Activated CD8-positive, alpha-beta T cell treated with anti-CD3 and anti-CD28 coated beads for 36 hours (primary cell): ENCODE measurements around the gene RNLS. TPM values are rescaled to one million over a fixed set of nuclear protein-coding genes. Genes with fewer than 3 reads are reported as not detected.

Experiments
- ATAC-seq: fragments of 200-7000 bp; cut with Tn5 transposase; one replicate; pipeline ENCODE4 v1.10.0; 2021; ENCODE audit warnings: mild to moderate bottlenecking, moderate library complexity
- CTCF ChIA-PET: fragments of 350-600 bp; sonication (Branson Sonifier 250); formaldehyde crosslinking; loops from one replicate; lab custom pipeline; 2021; ENCODE audit warnings: antibody characterized with exemption; lab: Charles Lee
- POLR2A ChIA-PET: fragments of 350-600 bp; sonication (Branson Sonifier 250); formaldehyde crosslinking; loops from one replicate; lab custom pipeline; 2021; ENCODE audit warnings: antibody characterized with exemption; lab: Charles Lee
- DNase-seq: peaks from one replicate; pipeline ENCODE4 v3.0.0-alpha.2; 2020
- H3K27ac Mint-ChIP-seq: one replicate; pipeline ENCODE4 v1.8.0; 2021; ENCODE audit warnings: mild to moderate bottlenecking, mixed read lengths
- H3K27me3 Mint-ChIP-seq: one replicate; pipeline ENCODE4 v1.8.0; 2021; ENCODE audit warnings: mixed read lengths
- H3K36me3 Mint-ChIP-seq: one replicate; pipeline ENCODE4 v1.8.0; 2021; ENCODE audit warnings: low read depth, mixed read lengths
- H3K4me1 Mint-ChIP-seq: one replicate; pipeline ENCODE4 v1.8.0; 2021; ENCODE audit warnings: low read depth, mixed read lengths
- H3K4me3 Mint-ChIP-seq: one replicate; pipeline ENCODE4 v1.8.0; 2021; ENCODE audit warnings: mild to moderate bottlenecking, moderate library complexity, mixed read lengths
- H3K9me3 Mint-ChIP-seq: one replicate; pipeline ENCODE4 v1.8.0; 2021; ENCODE audit warnings: mixed read lengths
- CTCF ChIP-seq: fragments of 200-600 bp; IDR thresholded peaks from one replicate; pipeline ENCODE4 v1.8.0; 2022; ENCODE audit warnings: antibody characterized with exemption, mild to moderate bottlenecking
- intact Hi-C: fragments of 100-400 bp; cut with micrococcal nuclease; formaldehyde crosslinking; loops from one replicate; pipeline ENCODE4 v1.10.0; 2022
- total RNA-seq, 2 experiments: library from RNA; stranded (reverse); gene quantifications; one replicate each; pipeline ENCODE4 v1.2.3, GENCODE V29; 2021

RNLS gene
- total RNA-seq, 2 experiments from 2014 or later: 4.5 TPM

- ChIA-PET CTCF (interaction anchor here (1.1 to 1.5 kb wide), 3 partner anchors 65 to 695 kb away, joined by 3 to 5 read pairs (median 4); no protein-coding TSS in a partner anchor), POLR2A (no interaction called here)
- no peak for TF ChIP-seq CTCF
- DNase-seq (no peak), ATAC-seq (no peak)
- Mint-ChIP-seq H3K27ac (no peak overlapping the region), H3K36me3 (no peaks in the 10 kb centered on the region), H3K4me1 (peaks cover 6% of the 10 kb centered on the region), H3K27me3 (no peaks in the 10 kb centered on the region), H3K4me3 (no peak overlapping the region), H3K9me3 (no peaks in the 10 kb centered on the region)
- intact Hi-C loops: loop anchor here (10.0 kb wide), 2 partner anchors 171 to 441 kb away; no protein-coding TSS in a partner anchor
These were observed 27.8 kb downstream of the RNLS start for GRCh38 chr10:88555190-88555908.

- no peaks in the 10 kb centered on the region for H3K36me3 Mint-ChIP-seq
- DNase-seq: peak; percentile 58
- peak; percentile 93 for ATAC-seq
These were observed 29.9 kb downstream of the RNLS start for GRCh38 chr10:88553116-88553752.

GRCh38 chr10:88551246-88551645 is 31.9 kb downstream of the RNLS start:
- intact Hi-C loops: loop anchor here (5.0 to 10.0 kb wide), 3 partner anchors 166 to 699 kb away; no protein-coding TSS in a partner anchor
- Mint-ChIP-seq H3K4me3 (no peak overlapping the region), H3K36me3 (no peaks in the 10 kb centered on the region), H3K9me3 (no peaks in the 10 kb centered on the region), H3K4me1 (peaks cover 4% of the 10 kb centered on the region), H3K27me3 (no peaks in the 10 kb centered on the region), H3K27ac (no peak overlapping the region)
- DNase-seq (no peak), ATAC-seq (no peak)
- TF ChIP-seq CTCF: no peak
- ChIA-PET POLR2A (no interaction called here), CTCF (interaction anchor here (0.8 to 2.5 kb wide), 6 partner anchors 10 to 692 kb away, joined by 3 to 10 read pairs (median 4); no protein-coding TSS in a partner anchor)

More at GRCh38 chr10:88553116-88553752, 29.9 kb downstream of the RNLS start:
- Mint-ChIP-seq H3K27me3 (no peaks in the 10 kb centered on the region), H3K9me3 (no peaks in the 10 kb centered on the region), H3K4me3 (no peak overlapping the region), H3K4me1 (peaks cover 4% of the 10 kb centered on the region), H3K27ac (no peak overlapping the region)
- POLR2A ChIA-PET: no interaction called here
- CTCF ChIA-PET: interaction anchor here (0.5 to 2.5 kb wide), 18 partner anchors 9 to 712 kb away, joined by 3 to 11 read pairs (median 4); partner anchors contain the start of gene RNLS
- TF ChIP-seq CTCF: peak; percentile 54
- intact Hi-C loops: loop anchor here (5.0 to 10.0 kb wide), 3 partner anchors 168 to 701 kb away; no protein-coding TSS in a partner anchor

GRCh38 chr10:88546497-88546896 is 36.6 kb downstream of the RNLS start:
- no peak overlapping the region for H3K27ac Mint-ChIP-seq
- H3K27me3 Mint-ChIP-seq: no peaks in the 10 kb centered on the region
- no peaks in the 10 kb centered on the region for H3K4me1 Mint-ChIP-seq
- H3K36me3 Mint-ChIP-seq: no peaks in the 10 kb centered on the region
- no peak overlapping the region for H3K4me3 Mint-ChIP-seq
- ChIA-PET CTCF (no interaction called here), POLR2A (no interaction called here)
- intact Hi-C loops: no loop called here
- TF ChIP-seq CTCF: no peak
- DNase-seq (no peak), ATAC-seq (no peak)
- H3K9me3 Mint-ChIP-seq: no peaks in the 10 kb centered on the region

- Mint-ChIP-seq H3K4me3 (no peak overlapping the region), H3K9me3 (no peaks in the 10 kb centered on the region), H3K27ac (no peak overlapping the region), H3K27me3 (no peaks in the 10 kb centered on the region), H3K4me1 (no peaks in the 10 kb centered on the region), H3K36me3 (no peaks in the 10 kb centered on the region)
- ATAC-seq: no peak
- CTCF ChIA-PET: no interaction called here
- no peak for TF ChIP-seq CTCF
- POLR2A ChIA-PET: no interaction called here
- DNase-seq: no peak
- intact Hi-C loops: no loop called here
These were observed 37.8 kb downstream of the RNLS start for GRCh38 chr10:88545359-88545758.
